PC-9 (cell line): ENCODE measurements around the gene HES4. TPM values are rescaled to one million over a fixed set of nuclear protein-coding genes. Genes with fewer than 3 reads are reported as not detected.
A peak's percentile ranks its signal among the peaks of the same experiment; 100 is the strongest.
"Not testable (repeated sequence)": the region's sequence is repeated elsewhere in the genome, so short reads cannot be mapped to it uniquely, and the experiment has no call there.

ENCODE experiments used
- BruUV-seq: library from RNA; stranded (reverse); fragments of 400-500 nt; replicated peaks from 2 replicates; lab custom pipeline; 2021; lab: Mats Ljungman, UMichigan
- CTCF ChIA-PET: fragments of 300-600 bp; sonication (Branson Sonifier 250); formaldehyde crosslinking; loops from one replicate; lab custom pipeline; 2022; ENCODE audit warnings: antibody characterized with exemption; lab: Charles Lee
- POLR2A ChIA-PET: fragments of 300-600 bp; sonication (Branson Sonifier 250); formaldehyde crosslinking; loops from one replicate; lab custom pipeline; 2022; ENCODE audit warnings: antibody characterized with exemption; ENCODE audit not compliant: unreplicated experiment; lab: Charles Lee
- DNase-seq, 2 experiments: peaks; one replicate each; pipeline versions ENCODE4 v3.0.0 to v3.0.0-alpha.2; 2015 to 2022; ENCODE audit warnings: mixed read lengths in 1 of 2
- H2AFZ ChIP-seq: fragments of 200-600 bp; sonication (generic); 2 replicates; pipeline ENCODE4 v1.8.1; 2017; ENCODE audit warnings: antibody characterized with exemption
- H3F3A ChIP-seq: fragments of 200-600 bp; sonication (generic); 2 replicates; pipeline ENCODE4 v1.8.1; 2017; ENCODE audit warnings: antibody characterized with exemption, mild to moderate bottlenecking, low read depth; ENCODE audit not compliant: insufficient read depth
- H3K27ac ChIP-seq: fragments of 200-600 bp; sonication (generic); 2 replicates; pipeline ENCODE4 v1.6.1; 2016; ENCODE audit warnings: mixed run types
- H3K27me3 ChIP-seq: fragments of 200-600 bp; sonication (generic); 2 replicates; pipeline ENCODE4 v1.6.1; 2016; ENCODE audit warnings: low read depth, mixed run types; ENCODE audit not compliant: insufficient read depth
- H3K36me3 ChIP-seq: fragments of 200-600 bp; sonication (generic); 2 replicates; pipeline ENCODE4 v1.6.1; 2016; ENCODE audit warnings: low read depth, mixed run types
- H3K4me1 ChIP-seq: fragments of 200-600 bp; sonication (generic); replicated peaks from 2 replicates; pipeline ENCODE4 v1.6.1; 2016; ENCODE audit warnings: mixed run types; ENCODE audit not compliant: insufficient read depth
- H3K4me2 ChIP-seq: fragments of 200-600 bp; sonication (generic); 2 replicates; pipeline ENCODE4 v1.6.1; 2017; ENCODE audit warnings: mixed run types
- H3K4me3 ChIP-seq: fragments of 200-600 bp; sonication (generic); 2 replicates; pipeline ENCODE4 v1.6.1; 2016; ENCODE audit warnings: mixed run types
- H3K79me2 ChIP-seq: fragments of 200-600 bp; sonication (generic); 2 replicates; pipeline ENCODE4 v1.6.1; 2017; ENCODE audit warnings: low read depth, mixed run types
- H3K9me2 ChIP-seq: fragments of 200-600 bp; sonication (generic); 2 replicates; pipeline ENCODE4 v1.8.1; 2017; ENCODE audit warnings: mild to moderate bottlenecking; ENCODE audit not compliant: insufficient read depth
- H3K9me3 ChIP-seq: fragments of 200-600 bp; sonication (generic); 2 replicates; pipeline ENCODE4 v1.8.1; 2016; ENCODE audit warnings: low read depth; ENCODE audit not compliant: insufficient read depth
- H4K20me1 ChIP-seq: fragments of 200-600 bp; sonication (generic); 2 replicates; pipeline ENCODE4 v1.8.1; 2017; ENCODE audit not compliant: insufficient read depth
- EZH2 ChIP-seq: fragments of 200-600 bp; sonication (generic); IDR thresholded peaks from 2 replicates; pipeline ENCODE4 v1.8.0; 2017; ENCODE audit warnings: antibody characterized with exemption, low read depth
- intact Hi-C: fragments of 100-400 bp; cut with micrococcal nuclease; formaldehyde crosslinking; loops from one replicate; pipeline ENCODE4 v1.10.0; 2022; ENCODE audit not compliant: unreplicated experiment
- total RNA-seq: library from RNA; stranded (reverse); gene quantifications from 2 replicates; pipeline ENCODE4 v1.2.3, GENCODE V29; 2021
- TF ChIP-seq, protein P1 (sequence below): fragments of 200-600 bp; sonication (generic); conservative IDR thresholded peaks from 2 replicates; pipeline ENCODE4 v1.6.1; 2017; ENCODE audit warnings: mixed run types, antibody characterized with exemption, mild to moderate bottlenecking, moderate library complexity

HES4 gene
- total RNA-seq, 1 experiment from 2014 or later = 19.2 TPM

DNA sequence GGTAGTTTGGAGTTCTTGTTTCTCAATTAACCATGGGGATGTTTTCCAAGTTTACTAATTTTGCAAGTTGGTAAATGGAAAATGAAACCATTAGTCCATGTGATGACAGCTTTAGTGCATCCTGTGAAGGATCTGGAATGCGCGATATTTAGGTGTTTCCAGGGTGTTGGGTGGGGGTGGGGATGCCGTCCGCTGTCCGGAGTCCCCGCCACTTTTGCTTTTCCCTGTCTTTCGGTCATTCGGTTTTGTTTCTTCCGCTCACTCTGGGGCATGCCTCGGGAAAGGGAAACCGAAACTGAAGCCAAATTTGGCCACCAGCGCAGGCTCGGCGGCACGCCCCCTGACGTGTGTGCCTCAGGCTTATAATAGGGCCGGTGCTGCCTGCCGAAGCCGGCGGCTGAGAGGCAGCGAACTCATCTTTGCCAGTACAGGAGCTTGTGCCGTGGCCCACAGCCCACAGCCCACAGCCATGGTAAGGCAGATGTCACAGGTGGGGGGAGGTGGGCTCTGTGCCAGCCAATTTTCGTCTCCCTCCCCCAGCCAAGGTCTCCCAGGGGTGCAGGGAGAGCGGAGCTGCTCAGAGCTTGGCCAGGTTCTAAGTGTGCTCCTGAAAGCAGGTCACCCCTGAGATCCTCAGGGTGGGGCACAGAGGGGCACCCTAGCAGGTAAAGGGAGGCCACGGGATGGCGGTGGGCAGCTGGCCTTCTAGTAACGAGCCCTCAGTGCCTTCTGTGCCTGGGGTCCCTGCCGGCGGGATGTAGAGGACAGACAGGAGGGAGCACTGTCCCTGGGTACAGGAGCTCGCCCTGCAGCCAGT, 13.4 kb upstream of the HES4 start, which contains the start of gene ISG15:
Gene ISG15 (plus strand): TSS at position 393 of the 817 bp plus-strand sequence. CDS start 77 bp downstream, at position 470.
- no peaks in the 10 kb centered on the region for H3K9me2 ChIP-seq
- peak within 1 kb of the TSS; percentile 78 for H2AFZ ChIP-seq
- H3K27ac ChIP-seq = peak within 1 kb of the TSS; percentile 74
- H4K20me1 ChIP-seq = no peaks in the 10 kb centered on the region
- H3F3A ChIP-seq = peaks cover 32% of the 10 kb centered on the region
- H3K79me2 ChIP-seq = no peaks in the 10 kb centered on the region
- TSS peak; percentile 78 for BruUV-seq
- peaks cover 12% of the 10 kb centered on the region for H3K4me1 ChIP-seq
- TF ChIP-seq EZH2 = no peak
- TF ChIP-seq, protein P1, sequence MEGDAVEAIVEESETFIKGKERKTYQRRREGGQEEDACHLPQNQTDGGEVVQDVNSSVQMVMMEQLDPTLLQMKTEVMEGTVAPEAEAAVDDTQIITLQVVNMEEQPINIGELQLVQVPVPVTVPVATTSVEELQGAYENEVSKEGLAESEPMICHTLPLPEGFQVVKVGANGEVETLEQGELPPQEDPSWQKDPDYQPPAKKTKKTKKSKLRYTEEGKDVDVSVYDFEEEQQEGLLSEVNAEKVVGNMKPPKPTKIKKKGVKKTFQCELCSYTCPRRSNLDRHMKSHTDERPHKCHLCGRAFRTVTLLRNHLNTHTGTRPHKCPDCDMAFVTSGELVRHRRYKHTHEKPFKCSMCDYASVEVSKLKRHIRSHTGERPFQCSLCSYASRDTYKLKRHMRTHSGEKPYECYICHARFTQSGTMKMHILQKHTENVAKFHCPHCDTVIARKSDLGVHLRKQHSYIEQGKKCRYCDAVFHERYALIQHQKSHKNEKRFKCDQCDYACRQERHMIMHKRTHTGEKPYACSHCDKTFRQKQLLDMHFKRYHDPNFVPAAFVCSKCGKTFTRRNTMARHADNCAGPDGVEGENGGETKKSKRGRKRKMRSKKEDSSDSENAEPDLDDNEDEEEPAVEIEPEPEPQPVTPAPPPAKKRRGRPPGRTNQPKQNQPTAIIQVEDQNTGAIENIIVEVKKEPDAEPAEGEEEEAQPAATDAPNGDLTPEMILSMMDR = no peak
- H3K4me2 ChIP-seq = peak within 1 kb of the TSS; percentile 87
- H3K27me3 ChIP-seq = no peaks in the 10 kb centered on the region
- CTCF ChIA-PET = interaction anchor here (0.6 to 0.9 kb wide), 2 partner anchors 45 to 50 kb away, joined by 3 read pairs; no protein-coding TSS in a partner anchor
- POLR2A ChIA-PET = interaction anchor here (0.6 to 0.8 kb wide), 2 partner anchors 13 to 54 kb away, joined by 4 to 5 read pairs; partner anchors contain the start of gene HES4
- H3K9me3 ChIP-seq = no peaks in the 10 kb centered on the region
- intact Hi-C loops = loop anchor here (1.0 kb wide), 1 partner anchor 12 kb away; no protein-coding TSS in a partner anchor
- H3K36me3 ChIP-seq = no peaks in the 10 kb centered on the region
- peak; percentile 73 to 74 for DNase-seq
- H3K4me3 ChIP-seq = peak within 1 kb of the TSS; percentile 65

DNA sequence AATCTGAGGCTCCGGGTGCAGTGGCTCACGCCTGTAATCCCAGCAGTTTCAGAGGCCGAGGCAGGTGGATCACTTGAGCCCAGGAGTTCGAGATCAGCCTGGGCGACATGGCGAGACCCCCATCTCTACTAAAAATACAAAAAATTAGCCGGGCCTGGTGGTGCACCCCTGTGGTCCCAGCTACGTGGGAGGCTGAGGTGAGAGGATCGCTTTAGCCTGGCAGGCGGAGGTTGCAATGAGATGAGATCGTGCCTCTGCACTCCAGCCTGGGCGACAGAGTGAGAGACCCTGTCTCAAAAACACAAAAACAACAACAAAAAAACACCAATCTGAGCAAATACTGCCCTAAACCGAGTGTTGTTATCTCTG, 12.8 kb upstream of the HES4 start:
- intact Hi-C loops = loop anchor here (1.0 kb wide), 1 partner anchor 11 kb away; no protein-coding TSS in a partner anchor
- H3K4me3 ChIP-seq = peak overlapping the region; percentile 65
- H3K9me3 ChIP-seq, H3K9me2 ChIP-seq, H4K20me1 ChIP-seq, H3K36me3 ChIP-seq, DNase-seq, POLR2A ChIA-PET, BruUV-seq, H3K27me3 ChIP-seq, H3K79me2 ChIP-seq: not testable (repeated sequence)
- H3K4me1 ChIP-seq = peaks cover 12% of the 10 kb centered on the region
- CTCF ChIA-PET = interaction anchor here (0.9 kb wide), 1 partner anchor 50 kb away, joined by 3 read pairs; no protein-coding TSS in a partner anchor
- peak overlapping the region; percentile 67; the same call in 1 of the 2 replicates for H2AFZ ChIP-seq
- H3K27ac ChIP-seq = peak overlapping the region; percentile 74
- peak overlapping the region; percentile 87 for H3K4me2 ChIP-seq
- peaks cover 32% of the 10 kb centered on the region for H3F3A ChIP-seq

DNA sequence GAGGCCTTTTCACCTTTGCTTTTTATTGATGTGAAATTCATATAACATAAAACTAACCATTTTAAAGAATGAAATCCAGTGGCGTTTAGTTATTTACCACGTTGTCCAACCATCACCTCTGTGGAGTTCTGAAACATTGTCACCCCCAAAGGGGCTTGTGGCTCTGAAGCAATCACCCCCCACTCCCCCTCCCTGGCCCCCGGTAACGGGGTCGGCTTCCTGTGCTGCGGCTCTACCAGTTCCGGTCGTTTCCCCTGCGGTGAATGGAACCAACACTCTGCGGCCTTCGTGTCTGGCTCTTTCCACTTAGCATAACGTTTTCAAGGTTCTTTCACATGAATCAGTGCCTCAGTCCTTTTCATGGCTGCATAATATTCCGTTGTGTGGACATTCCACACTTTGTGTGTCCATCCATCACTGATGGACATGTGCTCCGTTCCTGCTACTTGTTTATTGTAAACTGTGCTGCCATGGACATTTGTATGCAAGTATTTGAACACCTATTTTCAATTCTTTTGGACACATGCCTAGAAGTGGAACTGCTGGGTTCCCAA, 11.6 kb upstream of the HES4 start:
- Histone ChIP-seq H3F3A (peaks cover 36% of the 10 kb centered on the region), H4K20me1 (no peaks in the 10 kb centered on the region), H3K36me3 (no peaks in the 10 kb centered on the region), H3K4me1 (peaks cover 17% of the 10 kb centered on the region), H3K27ac (no peak overlapping the region), H3K9me3 (no peaks in the 10 kb centered on the region), H3K4me2 (no peak overlapping the region), H3K27me3 (no peaks in the 10 kb centered on the region), H3K9me2 (no peaks in the 10 kb centered on the region), H3K4me3 (no peak overlapping the region), H2AFZ (no peak overlapping the region), H3K79me2 (no peaks in the 10 kb centered on the region)
- no peak for DNase-seq
- intact Hi-C loops = no loop called here
- CTCF ChIA-PET = no interaction called here
- POLR2A ChIA-PET = no interaction called here
- no peak for TF ChIP-seq EZH2
- TF ChIP-seq, protein P1 = no peak
- no TSS peak for BruUV-seq

DNA sequence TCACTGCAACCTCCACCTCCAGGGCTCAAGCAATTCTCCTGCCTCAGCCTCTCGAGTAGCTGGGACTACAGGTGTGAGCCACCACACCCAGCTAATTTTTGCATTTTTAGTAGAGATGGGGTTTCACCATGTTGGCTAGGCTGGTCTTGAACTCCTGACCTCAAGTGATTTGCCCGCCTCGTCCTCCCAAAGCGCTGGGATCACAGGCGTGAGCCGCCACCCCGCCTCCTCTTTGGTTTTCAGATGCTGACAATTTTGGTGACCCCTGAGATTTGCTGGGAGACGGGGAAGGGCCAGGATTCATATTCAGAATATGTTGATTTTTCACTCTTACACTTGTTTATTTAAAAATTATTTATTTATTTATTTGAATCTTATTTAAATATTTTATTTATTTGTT, 10.2 kb upstream of the HES4 start:
- peaks cover 29% of the 10 kb centered on the region for H3F3A ChIP-seq
- H3K27ac ChIP-seq, H3K9me3 ChIP-seq, DNase-seq, intact Hi-C loops, H3K4me2 ChIP-seq, CTCF ChIA-PET, H3K4me3 ChIP-seq, H2AFZ ChIP-seq, H3K9me2 ChIP-seq, H3K27me3 ChIP-seq, H4K20me1 ChIP-seq, H3K79me2 ChIP-seq, H3K36me3 ChIP-seq, POLR2A ChIA-PET, BruUV-seq: not testable (repeated sequence)
- peaks cover 27% of the 10 kb centered on the region for H3K4me1 ChIP-seq
